Mammary epithelial cell (primary cell): ENCODE measurements around the gene CCDC190.

ENCODE experiments used
- CTCF ChIP-seq, 2 donors: IDR thresholded peaks in 1 of 2; conservative IDR thresholded peaks in 1 of 2; 2 replicates each; pipeline ENCODE4 v1.5.1; 2011 to 2012; ENCODE audit warnings: inconsistent platforms in 2 of 2, low read length in 2 of 2, mild to moderate bottlenecking in 2 of 2, control low read depth in 1 of 2, low read depth in 1 of 2; ENCODE audit not compliant: insufficient read depth in 1 of 2; ENCODE audit errors: extremely low read depth in 1 of 2
- EZH2 ChIP-seq: IDR thresholded peaks from 2 replicates; pipeline ENCODE4 v1.6.1; 2012; ENCODE audit warnings: low read length, inconsistent platforms, borderline replicate concordance

- TF ChIP-seq CTCF (conservative IDR thresholded peaks at IDR 0.05 in 1 of 2, IDR thresholded peaks at IDR 0.05 in 1 of 2; ENCODE audit: extremely low read depth in 1 of 2, insufficient read depth in 1 of 2, low read depth in 1 of 2, low read length in 2 of 2) (no peak), EZH2 (no peak)
Observed at GRCh38 chr1:162840250-162840839, 20.6 kb downstream of the CCDC190 start.
